ENCODE measurements around the gene MRPL43. TPM values are rescaled to one million over a fixed set of nuclear protein-coding genes. Genes with fewer than 3 reads are reported as not detected.

MRPL43 gene
- total and polyA plus RNA-seq, 12 donors: 58.4 to 214 (median 129) TPM

DNA sequence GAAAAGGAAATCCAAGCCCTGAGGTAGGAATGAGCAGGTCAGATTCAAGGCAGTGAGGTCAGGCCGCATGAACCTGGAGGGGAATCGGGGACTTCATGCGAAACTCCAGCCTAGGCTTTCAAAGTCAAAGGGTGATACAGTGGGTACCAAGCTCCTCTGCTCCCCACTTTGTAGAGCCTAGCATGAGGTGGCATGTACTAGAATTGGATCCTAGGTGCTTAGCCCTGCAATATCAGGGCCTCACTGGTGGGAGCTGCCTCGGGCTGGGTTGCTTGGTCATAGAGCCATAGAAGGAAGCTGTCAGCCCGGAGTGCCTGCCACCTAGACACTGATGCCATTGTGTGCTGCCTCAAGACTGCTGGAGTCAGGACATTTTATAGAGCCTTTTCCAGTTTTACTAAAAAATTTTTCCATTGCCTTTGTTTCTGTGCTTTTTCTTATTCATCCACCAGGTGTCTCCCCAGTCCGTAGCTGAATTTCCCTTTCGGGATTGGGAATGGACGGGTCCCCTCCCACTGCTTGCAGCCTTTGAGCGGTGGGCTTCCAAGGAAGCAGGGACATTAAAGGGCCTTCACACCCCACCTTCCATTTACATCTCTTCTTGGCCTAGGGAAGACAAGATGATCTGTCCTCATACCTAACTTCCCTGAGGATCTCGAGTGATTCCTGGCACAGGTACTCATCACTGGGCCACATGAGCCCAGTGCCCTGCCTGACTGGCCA, 6.8 kb upstream of the MRPL43 start:
- Histone ChIP-seq H3K4me3 (no peak overlapping the region), H3K9me3 (replicated peaks in 1 of 3) (no peaks in the 10 kb centered on the region), H3K36me3 (replicated peaks in 1 of 2) (peaks cover 0 to 30% of the 10 kb centered on the region in 2 donors), H3K4me1 (replicated peaks in 1 of 2) (peaks cover 8 to 17% of the 10 kb centered on the region in 2 donors), H3K27me3 (no peaks in the 10 kb centered on the region), H3K27ac (peak overlapping the region in 2 of 5 donors; percentile 5 to 20)
- TF ChIP-seq POLR2A (IDR thresholded peaks at IDR 0.05): no peak
- TF ChIP-seq, protein P1, sequence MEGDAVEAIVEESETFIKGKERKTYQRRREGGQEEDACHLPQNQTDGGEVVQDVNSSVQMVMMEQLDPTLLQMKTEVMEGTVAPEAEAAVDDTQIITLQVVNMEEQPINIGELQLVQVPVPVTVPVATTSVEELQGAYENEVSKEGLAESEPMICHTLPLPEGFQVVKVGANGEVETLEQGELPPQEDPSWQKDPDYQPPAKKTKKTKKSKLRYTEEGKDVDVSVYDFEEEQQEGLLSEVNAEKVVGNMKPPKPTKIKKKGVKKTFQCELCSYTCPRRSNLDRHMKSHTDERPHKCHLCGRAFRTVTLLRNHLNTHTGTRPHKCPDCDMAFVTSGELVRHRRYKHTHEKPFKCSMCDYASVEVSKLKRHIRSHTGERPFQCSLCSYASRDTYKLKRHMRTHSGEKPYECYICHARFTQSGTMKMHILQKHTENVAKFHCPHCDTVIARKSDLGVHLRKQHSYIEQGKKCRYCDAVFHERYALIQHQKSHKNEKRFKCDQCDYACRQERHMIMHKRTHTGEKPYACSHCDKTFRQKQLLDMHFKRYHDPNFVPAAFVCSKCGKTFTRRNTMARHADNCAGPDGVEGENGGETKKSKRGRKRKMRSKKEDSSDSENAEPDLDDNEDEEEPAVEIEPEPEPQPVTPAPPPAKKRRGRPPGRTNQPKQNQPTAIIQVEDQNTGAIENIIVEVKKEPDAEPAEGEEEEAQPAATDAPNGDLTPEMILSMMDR (IDR thresholded peaks at IDR 0.05): peak; percentile 57 to 84 (median 77)
- intact Hi-C loops (cut with DNase I): loop anchor here in 1 of 2 donors (2.0 kb wide), 1 partner anchor 21 kb away; no protein-coding TSS in a partner anchor
- WGBS, 4 donors: 47 to 59% (median 51%) methylated on average over 10 of the region's 10 CpGs
- peak in 1 of 7 donors; percentile 57 for DNase-seq

DNA sequence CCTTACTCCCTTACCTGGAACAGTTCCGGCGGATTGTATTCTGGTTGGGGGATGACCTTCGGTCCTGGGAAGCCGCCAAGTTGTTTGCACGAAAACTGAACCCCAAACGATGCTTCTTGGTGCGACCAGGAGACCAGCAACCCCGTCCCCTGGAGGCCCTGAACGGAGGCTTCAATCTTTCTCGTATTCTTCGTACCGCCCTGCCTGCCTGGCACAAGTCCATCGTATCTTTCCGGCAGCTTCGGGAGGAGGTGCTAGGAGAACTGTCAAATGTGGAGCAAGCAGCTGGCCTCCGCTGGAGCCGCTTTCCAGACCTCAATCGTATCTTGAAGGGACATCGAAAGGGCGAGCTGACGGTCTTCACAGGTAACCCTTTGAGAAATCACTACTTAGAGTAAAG, 1.8 kb upstream of the MRPL43 start:
- no peak for DNase-seq
- intact Hi-C loops (cut with DNase I): no loop called here
- peaks cover 0 to 30% of the 10 kb centered on the region in 2 donors for H3K36me3 ChIP-seq (replicated peaks in 1 of 2)
- no peaks in the 10 kb centered on the region for H3K9me3 ChIP-seq (replicated peaks in 1 of 3)
- peaks cover 16 to 30% of the 10 kb centered on the region in 2 donors for H3K4me1 ChIP-seq (replicated peaks in 1 of 2)
- H3K27ac ChIP-seq: no peak overlapping the region
- no peak for TF ChIP-seq POLR2A (IDR thresholded peaks at IDR 0.05)
- TF ChIP-seq, protein P1 (IDR thresholded peaks at IDR 0.05): no peak
- no peak overlapping the region for H3K4me3 ChIP-seq
- WGBS, 4 donors: 73 to 79% (median 76%) methylated on average over 17 to 21 of the region's 21 CpGs
- H3K27me3 ChIP-seq: no peaks in the 10 kb centered on the region

DNA sequence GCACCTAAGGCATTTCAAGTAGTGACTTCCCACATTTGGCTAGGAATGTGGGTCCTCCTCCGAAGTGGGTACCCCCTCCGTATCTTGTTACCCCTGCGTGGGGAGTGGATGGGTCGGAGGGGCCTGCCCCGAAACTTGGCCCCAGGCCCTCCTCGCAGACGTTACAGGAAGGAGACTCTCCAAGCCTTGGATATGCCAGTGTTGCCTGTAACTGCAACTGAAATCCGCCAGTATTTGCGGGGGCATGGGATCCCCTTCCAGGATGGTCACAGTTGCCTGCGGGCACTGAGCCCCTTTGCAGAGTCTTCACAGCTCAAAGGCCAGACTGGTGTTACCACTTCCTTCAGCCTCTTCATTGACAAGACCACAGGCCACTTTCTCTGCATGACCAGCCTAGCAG, 869 bp upstream of the MRPL43 start:
- peak overlapping the region in 2 of 4 donors; percentile 74 to 75 for H3K4me3 ChIP-seq
- TF ChIP-seq, protein P1 (IDR thresholded peaks at IDR 0.05): no peak
- no peak for TF ChIP-seq POLR2A (IDR thresholded peaks at IDR 0.05)
- H3K27ac ChIP-seq: no peak overlapping the region
- intact Hi-C loops (cut with DNase I): no loop called here
- 65 to 95% (median 70%) methylated on average over 3 to 10 of the region's 10 CpGs for WGBS, 4 donors
- no peak for DNase-seq
- peaks cover 0 to 31% of the 10 kb centered on the region in 2 donors for H3K36me3 ChIP-seq (replicated peaks in 1 of 2)
- peaks cover 16 to 30% of the 10 kb centered on the region in 2 donors for H3K4me1 ChIP-seq (replicated peaks in 1 of 2)
- H3K9me3 ChIP-seq (replicated peaks in 1 of 3): no peaks in the 10 kb centered on the region
- H3K27me3 ChIP-seq: no peaks in the 10 kb centered on the region

DNA sequence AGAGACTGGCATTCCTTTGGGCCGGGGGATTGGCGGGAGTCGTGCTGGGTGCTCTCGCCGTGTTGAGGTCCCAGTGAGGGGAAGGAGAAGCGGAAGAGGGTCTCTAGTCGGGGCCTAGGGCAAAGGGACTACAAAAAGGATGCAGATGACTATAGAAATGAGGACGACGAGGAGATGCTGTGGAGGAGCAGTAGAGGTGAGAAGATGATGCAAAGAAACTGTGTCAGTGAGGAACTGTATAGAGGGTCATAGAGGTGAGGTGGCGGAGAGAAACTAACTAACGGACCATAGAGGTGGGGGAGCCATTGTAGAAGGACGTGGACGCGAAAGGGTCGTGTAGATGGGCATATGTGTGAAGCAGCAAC, 370 bp upstream of the MRPL43 start:
- Histone ChIP-seq H3K9me3 (replicated peaks in 1 of 3) (no peaks in the 10 kb centered on the region), H3K27me3 (no peaks in the 10 kb centered on the region), H3K27ac (peak overlapping the region in 2 of 5 donors; percentile 77 to 83), H3K4me3 (peak overlapping the region; percentile 10 to 75 (median 61)), H3K36me3 (replicated peaks in 1 of 2) (peaks cover 0 to 33% of the 10 kb centered on the region in 2 donors), H3K4me1 (replicated peaks in 1 of 2) (peaks cover 16 to 30% of the 10 kb centered on the region in 2 donors)
- DNase-seq: no peak
- TF ChIP-seq POLR2A (IDR thresholded peaks at IDR 0.05): no peak
- TF ChIP-seq, protein P1 (IDR thresholded peaks at IDR 0.05): no peak
- 2 to 3% (median 2%) methylated on average over 15 of the region's 15 CpGs for WGBS, 4 donors
- intact Hi-C loops (cut with DNase I): no loop called here

All from adrenal gland (tissue), 12 donors.